OCI-LY1 (cell line): ENCODE data around the gene ADGRL1.
A peak's percentile ranks its signal among the peaks of the same experiment; 100 is the strongest.

Experiments
- H2AFZ ChIP-seq: fragments of 200-600 bp; sonication (generic), shearing (Covaris generic); 2 replicates; pipeline ENCODE4 v1.6.0; 2014; ENCODE audit warnings: antibody characterized with exemption, mild to moderate bottlenecking, low read length
- H3F3A ChIP-seq: fragments of 200-600 bp; sonication (generic), shearing (Covaris generic); 2 replicates; pipeline ENCODE4 v1.6.0; 2014; ENCODE audit warnings: mild to moderate bottlenecking, antibody characterized with exemption, low read length, moderate library complexity; ENCODE audit not compliant: insufficient read depth
- H3K27ac ChIP-seq: fragments of 200-600 bp; sonication (generic); 2 replicates; pipeline ENCODE4 v1.5.1; 2014; ENCODE audit warnings: low read length, mixed run types, mild to moderate bottlenecking, low read depth; ENCODE audit not compliant: poor library complexity, severe bottlenecking
- H3K27me3 ChIP-seq: fragments of 200-600 bp; sonication (generic); 2 replicates; pipeline ENCODE4 v1.6.0; 2014; ENCODE audit warnings: antibody characterized with exemption, mild to moderate bottlenecking, low read length, moderate library complexity; ENCODE audit not compliant: insufficient read depth
- H3K36me3 ChIP-seq: fragments of 200-600 bp; sonication (generic); 2 replicates; pipeline ENCODE4 v1.6.1; 2014; ENCODE audit warnings: mild to moderate bottlenecking, antibody characterized with exemption, low read length, moderate library complexity, mixed read lengths; ENCODE audit not compliant: insufficient read depth
- H3K4me1 ChIP-seq: fragments of 200-600 bp; sonication (generic); 2 replicates; pipeline ENCODE4 v1.5.1; 2014; ENCODE audit warnings: mild to moderate bottlenecking, low read length, moderate library complexity; ENCODE audit not compliant: insufficient read depth, severe bottlenecking
- H3K4me2 ChIP-seq: fragments of 200-600 bp; sonication (generic), shearing (Covaris generic); 2 replicates; pipeline ENCODE4 v1.6.1; 2014; ENCODE audit warnings: low read length
- H3K4me3 ChIP-seq: fragments of 200-600 bp; sonication (generic); 2 replicates; pipeline ENCODE4 v1.5.1; 2014; ENCODE audit warnings: low read length, low read depth, mild to moderate bottlenecking, mixed read lengths; ENCODE audit not compliant: poor library complexity, severe bottlenecking
- H3K79me2 ChIP-seq: fragments of 200-600 bp; shearing (Covaris generic); 2 replicates; pipeline ENCODE4 v1.6.1; 2016; ENCODE audit warnings: mixed run types, low read length, mixed read lengths; ENCODE audit not compliant: insufficient read depth
- H3K9ac ChIP-seq: fragments of 200-600 bp; sonication (generic), shearing (Covaris generic); 2 replicates; pipeline ENCODE4 v1.6.1; 2014; ENCODE audit warnings: mild to moderate bottlenecking, low read length, mixed read lengths
- H3K9me2 ChIP-seq: fragments of 200-600 bp; sonication (generic), shearing (Covaris generic); 2 replicates; pipeline ENCODE4 v1.6.1; 2014; ENCODE audit warnings: low read depth, mild to moderate bottlenecking, low read length, mixed read lengths
- H3K9me3 ChIP-seq: fragments of 200-600 bp; shearing (Covaris generic); 2 replicates; pipeline ENCODE4 v1.6.1; 2014; ENCODE audit warnings: low read length, mixed read lengths
- H4K20me1 ChIP-seq: fragments of 200-600 bp; sonication (generic), shearing (Covaris generic); 2 replicates; pipeline ENCODE4 v1.6.0; 2016; ENCODE audit warnings: mild to moderate bottlenecking, low read length; ENCODE audit not compliant: insufficient read depth
- CTCF ChIP-seq: fragments of 200-600 bp; sonication (generic), shearing (Covaris generic); IDR thresholded peaks from 2 replicates; pipeline ENCODE4 v1.5.1; 2017; ENCODE audit warnings: mild to moderate bottlenecking, antibody characterized with exemption, low read length, moderate library complexity, mixed read lengths
- EZH2 ChIP-seq: fragments of 200-600 bp; sonication (generic), shearing (Covaris generic); IDR thresholded peaks from 2 replicates; pipeline ENCODE4 v1.8.0; 2017; ENCODE audit warnings: borderline replicate concordance, mixed run types, mild to moderate bottlenecking, antibody characterized with exemption, low read length, moderate library complexity, mixed read lengths

ADGRL1 gene

GRCh38 chr19:14118165-14119051, 87.6 kb downstream of the ADGRL1 start:
- Histone ChIP-seq H2AFZ (no peak overlapping the region), H3K9me2 (no peaks in the 10 kb centered on the region), H3K4me1 (peaks cover 41% of the 10 kb centered on the region), H3K27ac (peak overlapping the region; percentile 63), H3F3A (0 out of 2 replicates have a peak, but pooled peaks cover 4% of the 10 kb centered on the region), H3K27me3 (no peaks in the 10 kb centered on the region), H3K79me2 (no peaks in the 10 kb centered on the region), H3K4me3 (peak overlapping the region; percentile 69), H3K4me2 (peak overlapping the region; percentile 92), H3K9ac (peak overlapping the region; percentile 75), H4K20me1 (no peaks in the 10 kb centered on the region), H3K9me3 (no peaks in the 10 kb centered on the region), H3K36me3 (peaks cover 6% of the 10 kb centered on the region; the same call in 1 of the 2 replicates)
- TF ChIP-seq CTCF (no peak), EZH2 (no peak)

- no peaks in the 10 kb centered on the region for H3K9me3 ChIP-seq
- no peaks in the 10 kb centered on the region for H3K79me2 ChIP-seq
- H2AFZ ChIP-seq = no peak within 1 kb of the TSS
- 0 out of 2 replicates have a peak, but pooled peaks cover 4% of the 10 kb centered on the region for H3F3A ChIP-seq
- H3K4me3 ChIP-seq = peak within 1 kb of the TSS; percentile 88
- no peaks in the 10 kb centered on the region for H3K27me3 ChIP-seq
- TF ChIP-seq CTCF (no peak), EZH2 (no peak)
- H4K20me1 ChIP-seq = no peaks in the 10 kb centered on the region
- H3K36me3 ChIP-seq = peaks cover 3% of the 10 kb centered on the region; the same call in 1 of the 2 replicates
- H3K27ac ChIP-seq = peak within 1 kb of the TSS; percentile 63
- peak within 1 kb of the TSS; percentile 96 for H3K4me2 ChIP-seq
- no peaks in the 10 kb centered on the region for H3K9me2 ChIP-seq
- H3K9ac ChIP-seq = peak within 1 kb of the TSS; percentile 80
- peaks cover 48% of the 10 kb centered on the region for H3K4me1 ChIP-seq
Observed at GRCh38 chr19:14117668-14118164, 88.3 kb downstream of the ADGRL1 start, which contains the start of gene PRKACA. Gene PRKACA (minus strand): TSS chr19:14117762. CDS start chr19:14117547, 215 bp downstream.

- H3K36me3 ChIP-seq = no peaks in the 10 kb centered on the region
- H2AFZ ChIP-seq = no peak overlapping the region
- peak overlapping the region; percentile 80 for H3K9ac ChIP-seq
- H3K4me2 ChIP-seq = peak overlapping the region; percentile 96
- peaks cover 51% of the 10 kb centered on the region for H3K4me1 ChIP-seq
- H3K27ac ChIP-seq = no peak overlapping the region
- no peaks in the 10 kb centered on the region for H3K27me3 ChIP-seq
- no peaks in the 10 kb centered on the region for H3K9me2 ChIP-seq
- H3K4me3 ChIP-seq = peak overlapping the region; percentile 88
- TF ChIP-seq CTCF = no peak
- no peaks in the 10 kb centered on the region for H4K20me1 ChIP-seq
- no peaks in the 10 kb centered on the region for H3K9me3 ChIP-seq
- H3K79me2 ChIP-seq = no peaks in the 10 kb centered on the region
- 0 out of 2 replicates have a peak, but pooled peaks cover 4% of the 10 kb centered on the region for H3F3A ChIP-seq
Observed at GRCh38 chr19:14116918-14117578, 88.9 kb downstream of the ADGRL1 start.
